Mesenchymal stem cell (in vitro differentiated cells and primary cell): ENCODE results near the gene UTF1.
"Not testable (repeated sequence)": the region's sequence is repeated elsewhere in the genome, so short reads cannot be mapped to it uniquely, and the experiment has no call there.

Experiments used
- DNase-seq: peaks from one replicate; pipeline ENCODE4 v3.0.0-alpha.2; 2013
- H2AFZ ChIP-seq: one replicate; pipeline ENCODE4 v1.6.1; 2013; ENCODE audit warnings: low read depth, mild to moderate bottlenecking, control low read depth, inconsistent platforms, low read length, moderate library complexity
- H2AK5ac ChIP-seq: 2 replicates; pipeline ENCODE4 v1.6.1; 2013; ENCODE audit warnings: low read length, moderate library complexity, mild to moderate bottlenecking, inconsistent platforms; ENCODE audit not compliant: severe bottlenecking
- H2BK120ac ChIP-seq: one replicate; pipeline ENCODE4 v1.6.1; 2013; ENCODE audit warnings: low read depth, mild to moderate bottlenecking, inconsistent platforms, low read length, moderate library complexity
- H2BK12ac ChIP-seq, 2 experiments: one replicate each; pipeline ENCODE4 v1.6.1; 2013; ENCODE audit warnings: inconsistent platforms in 2 of 2, low read length in 2 of 2, mild to moderate bottlenecking in 2 of 2, moderate library complexity in 2 of 2, control low read depth in 1 of 2
- H2BK15ac ChIP-seq: one replicate; pipeline ENCODE4 v1.6.1; 2013; ENCODE audit warnings: mild to moderate bottlenecking, low read depth, inconsistent platforms; ENCODE audit not compliant: poor library complexity, severe bottlenecking
- H2BK5ac ChIP-seq: 2 replicates; pipeline ENCODE4 v1.6.1; 2013; ENCODE audit warnings: low read depth, mild to moderate bottlenecking, low read length, control low read depth, inconsistent platforms; ENCODE audit not compliant: poor library complexity, severe bottlenecking
- H3K14ac ChIP-seq, 2 experiments: one replicate each; pipeline ENCODE4 v1.6.1; 2013; ENCODE audit warnings: inconsistent platforms in 2 of 2, low read length in 2 of 2, control low read depth in 1 of 2, mild to moderate bottlenecking in 1 of 2, moderate library complexity in 1 of 2
- H3K18ac ChIP-seq, 2 experiments: one replicate each; pipeline ENCODE4 v1.6.1; 2013; ENCODE audit warnings: inconsistent platforms in 2 of 2, low read length in 2 of 2, control low read depth in 1 of 2, low read depth in 1 of 2, mild to moderate bottlenecking in 1 of 2
- H3K23ac ChIP-seq, 2 experiments: one replicate each; pipeline ENCODE4 v1.6.1; 2013; ENCODE audit warnings: inconsistent platforms in 2 of 2, low read length in 2 of 2, mild to moderate bottlenecking in 2 of 2, moderate library complexity in 2 of 2, control low read depth in 1 of 2
- H3K27ac ChIP-seq: 2 replicates; pipeline ENCODE4 v1.5.1; 2013; ENCODE audit warnings: mild to moderate bottlenecking, moderate library complexity, low read length, control low read depth, inconsistent platforms; ENCODE audit not compliant: poor library complexity, severe bottlenecking
- H3K27me3 ChIP-seq, 2 experiments: 2 replicates each; pipeline versions ENCODE4 v1.6.1 to v1.7.0; 2013; ENCODE audit warnings: low read length in 2 of 2, mild to moderate bottlenecking in 2 of 2, moderate library complexity in 2 of 2, control low read depth in 1 of 2, inconsistent platforms in 1 of 2; ENCODE audit not compliant: control insufficient read depth in 1 of 2, insufficient read depth in 1 of 2
- H3K36me3 ChIP-seq, 2 experiments: 2 replicates each; pipeline versions ENCODE4 v1.6.1 to v1.7.0; 2013; ENCODE audit warnings: low read length in 2 of 2, control low read depth in 1 of 2, inconsistent platforms in 1 of 2, low read depth in 1 of 2, mild to moderate bottlenecking in 1 of 2; ENCODE audit not compliant: insufficient read depth in 2 of 2, control insufficient read depth in 1 of 2
- H3K4ac ChIP-seq, 2 experiments: one replicate each; pipeline ENCODE4 v1.6.1; 2013; ENCODE audit warnings: inconsistent platforms in 2 of 2, low read length in 2 of 2, mild to moderate bottlenecking in 2 of 2, moderate library complexity in 2 of 2, control low read depth in 1 of 2, low read depth in 1 of 2
- H3K4me1 ChIP-seq: 2 replicates; pipeline ENCODE4 v1.6.1; 2013; ENCODE audit warnings: low read depth, low read length, control low read depth; ENCODE audit not compliant: control insufficient read depth, insufficient read depth
- H3K4me2 ChIP-seq: 2 replicates; pipeline ENCODE4 v1.6.1; 2013; ENCODE audit warnings: low read length, mild to moderate bottlenecking, inconsistent platforms; ENCODE audit not compliant: poor library complexity, severe bottlenecking
- H3K4me3 ChIP-seq, 2 experiments: 2 replicates each; pipeline versions ENCODE4 v1.5.1 to v1.7.0; 2013; ENCODE audit warnings: low read length in 2 of 2, mild to moderate bottlenecking in 2 of 2, control low read depth in 1 of 2, low read depth in 1 of 2; ENCODE audit not compliant: insufficient read depth in 1 of 2
- H3K79me1 ChIP-seq: replicated peaks from 2 replicates; pipeline ENCODE4 v1.6.1; 2013; ENCODE audit warnings: mild to moderate bottlenecking, control low read depth, low read length, inconsistent platforms; ENCODE audit not compliant: poor library complexity, severe bottlenecking
- H3K9ac ChIP-seq: 2 replicates; pipeline ENCODE4 v1.7.0; 2013; ENCODE audit warnings: mild to moderate bottlenecking, low read length, moderate library complexity
- H3K9me3 ChIP-seq: 2 replicates; pipeline ENCODE4 v1.7.0; 2013; ENCODE audit warnings: mild to moderate bottlenecking, low read length; ENCODE audit not compliant: control insufficient read depth
- H4K8ac ChIP-seq: one replicate; pipeline ENCODE4 v1.6.1; 2013; ENCODE audit warnings: inconsistent platforms, mild to moderate bottlenecking, low read length, moderate library complexity
- H4K91ac ChIP-seq: one replicate; pipeline ENCODE4 v1.6.1; 2013; ENCODE audit warnings: mild to moderate bottlenecking, low read length, inconsistent platforms
- WGBS: methylation state at CpG from one replicate; pipeline ENCODE4 v1.1.7; 2013; ENCODE audit warnings: mixed read lengths; 5-methylcytosine and 5-hydroxymethylcytosine counted together

The UTF1 gene

GRCh38 chr10:133264461-133264860 is 34.4 kb downstream of the UTF1 start:
- Histone ChIP-seq H3K4ac (no peak overlapping the region), H3K18ac (no peak overlapping the region), H4K91ac (no peak overlapping the region), H4K8ac (no peak overlapping the region), H3K23ac (no peak overlapping the region), H3K27ac (no peak overlapping the region), H3K79me1 (no peaks in the 10 kb centered on the region), H2BK5ac (no peak overlapping the region), H3K27me3 (no peaks in the 10 kb centered on the region), H3K4me1 (peaks cover 28% of the 10 kb centered on the region), H3K4me2 (no peak overlapping the region), H2AK5ac (no peak overlapping the region), H2AFZ (no peak overlapping the region), H3K14ac (no peak overlapping the region), H3K4me3 (no peak overlapping the region), H2BK120ac (no peak overlapping the region), H3K9me3 (no peaks in the 10 kb centered on the region), H2BK12ac (no peak overlapping the region), H3K9ac (no peak overlapping the region), H2BK15ac (no peak overlapping the region), H3K36me3 (peaks cover 0 to 37% of the 10 kb centered on the region in 2 experiments)
- WGBS: 85% methylated on average over 9 of the region's 9 CpGs
- DNase-seq: no peak

GRCh38 chr10:133265052-133265451 is 35.0 kb downstream of the UTF1 start:
- H3K27ac ChIP-seq, H3K4me2 ChIP-seq, H2BK15ac ChIP-seq, H2BK12ac ChIP-seq, H3K9me3 ChIP-seq, H4K8ac ChIP-seq, H3K9ac ChIP-seq, H2BK120ac ChIP-seq, H3K23ac ChIP-seq, H2BK5ac ChIP-seq, H3K79me1 ChIP-seq, H3K14ac ChIP-seq, H3K18ac ChIP-seq, H3K27me3 ChIP-seq, H4K91ac ChIP-seq, H2AFZ ChIP-seq, H3K4ac ChIP-seq, H2AK5ac ChIP-seq, DNase-seq, H3K4me3 ChIP-seq: not testable (repeated sequence)
- 80% methylated on average over 10 of the region's 10 CpGs for WGBS
- Histone ChIP-seq H3K36me3 (peaks cover 0 to 43% of the 10 kb centered on the region in 2 experiments), H3K4me1 (peaks cover 22% of the 10 kb centered on the region)

GRCh38 chr10:133266056-133266795 is 36.2 kb downstream of the UTF1 start:
- H4K91ac ChIP-seq: no peak overlapping the region
- no peak for DNase-seq
- no peak overlapping the region for H2BK15ac ChIP-seq
- H3K79me1 ChIP-seq: no peaks in the 10 kb centered on the region
- peaks cover 10% of the 10 kb centered on the region for H3K4me1 ChIP-seq
- H2AFZ ChIP-seq: no peak overlapping the region
- no peaks in the 10 kb centered on the region for H3K27me3 ChIP-seq
- no peak overlapping the region for H3K4me2 ChIP-seq
- peak overlapping the region in 1 of 2 experiments; percentile 33 for H3K4me3 ChIP-seq
- H2BK5ac ChIP-seq: no peak overlapping the region
- peak overlapping the region; percentile 55 for H3K9ac ChIP-seq
- peak overlapping the region in 1 of 2 experiments; percentile 42 for H3K18ac ChIP-seq
- H3K14ac ChIP-seq: no peak overlapping the region
- H3K27ac ChIP-seq: no peak overlapping the region
- no peak overlapping the region for H3K4ac ChIP-seq
- peak overlapping the region in 1 of 2 experiments; percentile 64 for H2BK12ac ChIP-seq
- no peak overlapping the region for H4K8ac ChIP-seq
- no peak overlapping the region for H2BK120ac ChIP-seq
- H3K9me3 ChIP-seq: no peaks in the 10 kb centered on the region
- WGBS: 92% methylated on average over 16 of the region's 21 CpGs
- H2AK5ac ChIP-seq: no peak overlapping the region
- H3K23ac ChIP-seq: peak overlapping the region in 1 of 2 experiments; percentile 6
- peaks cover 0 to 55% of the 10 kb centered on the region in 2 experiments for H3K36me3 ChIP-seq

- 91% methylated on average over 14 of the region's 14 CpGs for WGBS
- Histone ChIP-seq H3K4me3 (peak overlapping the region in 1 of 2 experiments; percentile 0), H3K14ac (no peak overlapping the region), H3K4ac (no peak overlapping the region), H3K4me2 (no peak overlapping the region), H3K36me3 (peaks cover 0 to 63% of the 10 kb centered on the region in 2 experiments), H4K91ac (no peak overlapping the region), H2AFZ (no peak overlapping the region), H3K18ac (no peak overlapping the region), H3K4me1 (peaks cover 8% of the 10 kb centered on the region), H3K27ac (no peak overlapping the region), H3K79me1 (no peaks in the 10 kb centered on the region), H2BK12ac (no peak overlapping the region), H2BK5ac (no peak overlapping the region), H3K23ac (no peak overlapping the region), H3K27me3 (no peaks in the 10 kb centered on the region), H4K8ac (no peak overlapping the region), H3K9me3 (no peaks in the 10 kb centered on the region), H2AK5ac (no peak overlapping the region), H2BK120ac (no peak overlapping the region), H2BK15ac (no peak overlapping the region), H3K9ac (no peak overlapping the region)
- DNase-seq: no peak
Observed at GRCh38 chr10:133267293-133267692, 37.3 kb downstream of the UTF1 start.
